Measurements from ENCODE around the gene SLC19A1. TPM values are rescaled to one million over a fixed set of nuclear protein-coding genes. Genes with fewer than 3 reads are reported as not detected.

SLC19A1 gene
- total RNA-seq, 1 experiment from 2014 or later = 25.0 TPM

GRCh38 chr21:45525910-45526306 lies 16.3 kb downstream of the SLC19A1 start:
- Histone ChIP-seq H3K9me3 (ENCODE audit: insufficient read depth, low read depth) (0 out of 2 replicates have a peak, but pooled peaks cover 7% of the 10 kb centered on the region), H3K27ac (no peak overlapping the region), H3K4me3 (no peak overlapping the region), H3K9me2 (ENCODE audit: insufficient read depth) (no peaks in the 10 kb centered on the region), H3K4me1 (replicated peaks; ENCODE audit: insufficient read depth) (no peaks in the 10 kb centered on the region), H3K79me2 (ENCODE audit: low read depth) (no peaks in the 10 kb centered on the region), H4K20me1 (ENCODE audit: insufficient read depth) (no peaks in the 10 kb centered on the region), H3K36me3 (ENCODE audit: low read depth) (peaks cover 7% of the 10 kb centered on the region), H3F3A (ENCODE audit: insufficient read depth, low read depth) (no peaks in the 10 kb centered on the region), H3K27me3 (ENCODE audit: insufficient read depth, low read depth) (no peaks in the 10 kb centered on the region), H3K4me2 (no peak overlapping the region), H2AFZ (no peak overlapping the region)
- ChIA-PET POLR2A (ENCODE audit: unreplicated experiment) (no interaction called here), CTCF (no interaction called here)
- BruUV-seq (replicated peaks) = no TSS peak
- TF ChIP-seq, protein P1, sequence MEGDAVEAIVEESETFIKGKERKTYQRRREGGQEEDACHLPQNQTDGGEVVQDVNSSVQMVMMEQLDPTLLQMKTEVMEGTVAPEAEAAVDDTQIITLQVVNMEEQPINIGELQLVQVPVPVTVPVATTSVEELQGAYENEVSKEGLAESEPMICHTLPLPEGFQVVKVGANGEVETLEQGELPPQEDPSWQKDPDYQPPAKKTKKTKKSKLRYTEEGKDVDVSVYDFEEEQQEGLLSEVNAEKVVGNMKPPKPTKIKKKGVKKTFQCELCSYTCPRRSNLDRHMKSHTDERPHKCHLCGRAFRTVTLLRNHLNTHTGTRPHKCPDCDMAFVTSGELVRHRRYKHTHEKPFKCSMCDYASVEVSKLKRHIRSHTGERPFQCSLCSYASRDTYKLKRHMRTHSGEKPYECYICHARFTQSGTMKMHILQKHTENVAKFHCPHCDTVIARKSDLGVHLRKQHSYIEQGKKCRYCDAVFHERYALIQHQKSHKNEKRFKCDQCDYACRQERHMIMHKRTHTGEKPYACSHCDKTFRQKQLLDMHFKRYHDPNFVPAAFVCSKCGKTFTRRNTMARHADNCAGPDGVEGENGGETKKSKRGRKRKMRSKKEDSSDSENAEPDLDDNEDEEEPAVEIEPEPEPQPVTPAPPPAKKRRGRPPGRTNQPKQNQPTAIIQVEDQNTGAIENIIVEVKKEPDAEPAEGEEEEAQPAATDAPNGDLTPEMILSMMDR (conservative IDR thresholded peaks at IDR 0.05) = no peak
- TF ChIP-seq EZH2 (IDR thresholded peaks at IDR 0.05; ENCODE audit: low read depth) = no peak
- DNase-seq = no peak
- intact Hi-C loops (cut with micrococcal nuclease; ENCODE audit: unreplicated experiment) = no loop called here

GRCh38 chr21:45525153-45525909 lies 16.9 kb downstream of the SLC19A1 start:
- no TSS peak for BruUV-seq (replicated peaks)
- Histone ChIP-seq H3K79me2 (ENCODE audit: low read depth) (no peaks in the 10 kb centered on the region), H3K9me3 (ENCODE audit: insufficient read depth, low read depth) (peaks cover 11% of the 10 kb centered on the region), H2AFZ (no peak overlapping the region), H3K36me3 (ENCODE audit: low read depth) (peaks cover 11% of the 10 kb centered on the region), H3K4me2 (no peak overlapping the region), H3K9me2 (ENCODE audit: insufficient read depth) (no peaks in the 10 kb centered on the region), H3K27ac (no peak overlapping the region), H3K27me3 (ENCODE audit: insufficient read depth, low read depth) (no peaks in the 10 kb centered on the region), H4K20me1 (ENCODE audit: insufficient read depth) (no peaks in the 10 kb centered on the region), H3K4me3 (no peak overlapping the region), H3F3A (ENCODE audit: insufficient read depth, low read depth) (peaks cover 1% of the 10 kb centered on the region; the same call in 1 of the 2 replicates), H3K4me1 (replicated peaks; ENCODE audit: insufficient read depth) (no peaks in the 10 kb centered on the region)
- no peak for DNase-seq
- ChIA-PET CTCF (no interaction called here), POLR2A (ENCODE audit: unreplicated experiment) (no interaction called here)
- TF ChIP-seq, protein P1 (conservative IDR thresholded peaks at IDR 0.05) = no peak
- no peak for TF ChIP-seq EZH2 (IDR thresholded peaks at IDR 0.05; ENCODE audit: low read depth)
- intact Hi-C loops (cut with micrococcal nuclease; ENCODE audit: unreplicated experiment) = no loop called here

GRCh38 chr21:45524756-45525152 lies 17.5 kb downstream of the SLC19A1 start:
- no peak overlapping the region for H3K4me2 ChIP-seq
- ChIA-PET POLR2A (ENCODE audit: unreplicated experiment) (no interaction called here), CTCF (no interaction called here)
- no peaks in the 10 kb centered on the region for H3K27me3 ChIP-seq (ENCODE audit: insufficient read depth, low read depth)
- no peaks in the 10 kb centered on the region for H4K20me1 ChIP-seq (ENCODE audit: insufficient read depth)
- peaks cover 12% of the 10 kb centered on the region for H3K36me3 ChIP-seq (ENCODE audit: low read depth)
- no peak overlapping the region for H2AFZ ChIP-seq
- intact Hi-C loops (cut with micrococcal nuclease; ENCODE audit: unreplicated experiment) = no loop called here
- TF ChIP-seq EZH2 (IDR thresholded peaks at IDR 0.05; ENCODE audit: low read depth) = no peak
- TF ChIP-seq, protein P1 (conservative IDR thresholded peaks at IDR 0.05) = no peak
- H3K9me2 ChIP-seq (ENCODE audit: insufficient read depth) = no peaks in the 10 kb centered on the region
- H3K9me3 ChIP-seq (ENCODE audit: insufficient read depth, low read depth) = peaks cover 17% of the 10 kb centered on the region
- DNase-seq = no peak
- BruUV-seq (replicated peaks) = no TSS peak
- H3K27ac ChIP-seq = no peak overlapping the region
- no peaks in the 10 kb centered on the region for H3K4me1 ChIP-seq (replicated peaks; ENCODE audit: insufficient read depth)
- H3K4me3 ChIP-seq = no peak overlapping the region
- peaks cover 6% of the 10 kb centered on the region; the same call in 1 of the 2 replicates for H3F3A ChIP-seq (ENCODE audit: insufficient read depth, low read depth)
- H3K79me2 ChIP-seq (ENCODE audit: low read depth) = no peaks in the 10 kb centered on the region

All from PC-9 (cell line).